Measurements from ENCODE around the gene TM4SF1. TPM values are rescaled to one million over a fixed set of nuclear protein-coding genes. Genes with fewer than 3 reads are reported as not detected.

The TM4SF1 gene
- polyA plus RNA-seq, 3 donors = 58.8 to 78.1 (median 59.2) TPM

- no peak for DNase-seq (ENCODE audit: extremely low read depth in 1 of 11, low read depth in 9 of 11, low spot score in 4 of 11)
These were observed 23.9 kb upstream of the TM4SF1 start for GRCh38 chr3:149401212-149401925.

GRCh38 chr3:149400645-149401044 lies 23.2 kb upstream of the TM4SF1 start:
- DNase-seq (ENCODE audit: extremely low read depth in 1 of 11, low read depth in 9 of 11, low spot score in 4 of 11) = no peak

GRCh38 chr3:149398296-149398695 lies 20.8 kb upstream of the TM4SF1 start:
- no peak for DNase-seq (ENCODE audit: extremely low read depth in 1 of 11, low read depth in 9 of 11, low spot score in 4 of 11)

- DNase-seq (ENCODE audit: extremely low read depth in 1 of 11, low read depth in 9 of 11, low spot score in 4 of 11) = no peak
These were observed 20.1 kb upstream of the TM4SF1 start for GRCh38 chr3:149397528-149397927.

GRCh38 chr3:149396476-149396875 lies 19.0 kb upstream of the TM4SF1 start:
- no peak for DNase-seq (ENCODE audit: extremely low read depth in 1 of 11, low read depth in 9 of 11, low spot score in 4 of 11)

GRCh38 chr3:149395107-149396089 lies 17.9 kb upstream of the TM4SF1 start:
- peak in 1 of 11 donors; percentile 53 for DNase-seq (ENCODE audit: extremely low read depth in 1 of 11, low read depth in 9 of 11, low spot score in 4 of 11)

GRCh38 chr3:149393345-149394160 lies 16.1 kb upstream of the TM4SF1 start:
- peak in 4 of 11 donors; percentile 44 to 62 (median 49) for DNase-seq (ENCODE audit: extremely low read depth in 1 of 11, low read depth in 9 of 11, low spot score in 4 of 11)

GRCh38 chr3:149391960-149392359 lies 14.5 kb upstream of the TM4SF1 start:
- DNase-seq (ENCODE audit: extremely low read depth in 1 of 11, low read depth in 9 of 11, low spot score in 4 of 11) = no peak

GRCh38 chr3:149390772-149391212 lies 13.3 kb upstream of the TM4SF1 start:
- DNase-seq (ENCODE audit: extremely low read depth in 1 of 11, low read depth in 9 of 11, low spot score in 4 of 11) = no peak

- DNase-seq (ENCODE audit: extremely low read depth in 1 of 11, low read depth in 9 of 11, low spot score in 4 of 11) = no peak
These were observed 12.8 kb upstream of the TM4SF1 start for GRCh38 chr3:149390294-149390693.

GRCh38 chr3:149388531-149389417 lies 11.3 kb upstream of the TM4SF1 start:
- DNase-seq (ENCODE audit: extremely low read depth in 1 of 11, low read depth in 9 of 11, low spot score in 4 of 11) = no peak

- no peak for DNase-seq (ENCODE audit: extremely low read depth in 1 of 11, low read depth in 9 of 11, low spot score in 4 of 11)
These were observed 10.6 kb upstream of the TM4SF1 start for GRCh38 chr3:149388001-149388440.

- DNase-seq (ENCODE audit: extremely low read depth in 1 of 11, low read depth in 9 of 11, low spot score in 4 of 11) = no peak
These were observed 8.8 kb upstream of the TM4SF1 start for GRCh38 chr3:149386299-149386606.

GRCh38 chr3:149385617-149386298 lies 8.3 kb upstream of the TM4SF1 start:
- DNase-seq (ENCODE audit: extremely low read depth in 1 of 11, low read depth in 9 of 11, low spot score in 4 of 11) = no peak

- no peak for DNase-seq (ENCODE audit: extremely low read depth in 1 of 11, low read depth in 9 of 11, low spot score in 4 of 11)
These were observed 7.5 kb upstream of the TM4SF1 start for GRCh38 chr3:149384911-149385321.

- DNase-seq (ENCODE audit: extremely low read depth in 1 of 11, low read depth in 9 of 11, low spot score in 4 of 11) = no peak
These were observed 6.7 kb upstream of the TM4SF1 start for GRCh38 chr3:149384167-149384566.

GRCh38 chr3:149383703-149384102 lies 6.3 kb upstream of the TM4SF1 start:
- no peak for DNase-seq (ENCODE audit: extremely low read depth in 1 of 11, low read depth in 9 of 11, low spot score in 4 of 11)

GRCh38 chr3:149382518-149382917 lies 5.1 kb upstream of the TM4SF1 start:
- DNase-seq (ENCODE audit: extremely low read depth in 1 of 11, low read depth in 9 of 11, low spot score in 4 of 11) = no peak

Measured in renal cortex interstitium (tissue), 11 donors.